ENCODE data around the gene CCDC127. TPM values are rescaled to one million over a fixed set of nuclear protein-coding genes. Genes with fewer than 3 reads are reported as not detected.
"Not testable (repeated sequence)": the region's sequence is repeated elsewhere in the genome, so short reads cannot be mapped to it uniquely, and the experiment has no call there.

The CCDC127 gene
- total RNA-seq, 2 donors from 2014 or later = 8.4 to 9.7 TPM

GRCh38 chr5:228886-229285 is 10.9 kb upstream of the CCDC127 start:
- Mint-ChIP-seq H3K36me3 (ENCODE audit: low read depth) (peaks cover 70% of the 10 kb centered on the region), H3K9me3 (no peaks in the 10 kb centered on the region), H3K4me3 (no peak overlapping the region)

GRCh38 chr5:227375-227774 is 9.4 kb upstream of the CCDC127 start:
- not testable (repeated sequence) for DNase-seq; H3K9me3 ChIP-seq (ENCODE audit: control insufficient read depth, low read length); H3K9ac ChIP-seq (ENCODE audit: extremely low read depth, low read length, poor library complexity, severe bottlenecking); H3K9me3 Mint-ChIP-seq; H3K27me3 Mint-ChIP-seq (ENCODE audit: insufficient read depth); H3K4me1 ChIP-seq (ENCODE audit: control insufficient read depth, insufficient read depth, low read length); H3K27ac ChIP-seq (ENCODE audit: low read depth, low read length); H3K4me1 Mint-ChIP-seq; H3K27me3 ChIP-seq (ENCODE audit: control insufficient read depth, insufficient read depth, low read length, poor library complexity, severe bottlenecking); H3K4me3 ChIP-seq (ENCODE audit: low read length); H3K4me3 Mint-ChIP-seq; H3K27ac Mint-ChIP-seq
- WGBS, 2 experiments (ENCODE audit: insufficient coverage in 1 of 2, insufficient read length in 1 of 2) = 98 to 100% methylated on average over 1 to 6 of the region's 17 CpGs
- H3K36me3 ChIP-seq (ENCODE audit: control insufficient read depth, insufficient read depth, low read length) = peaks cover 49% of the 10 kb centered on the region
- peaks cover 60% of the 10 kb centered on the region for H3K36me3 Mint-ChIP-seq (ENCODE audit: low read depth)

More at GRCh38 chr5:228886-229285, 10.9 kb upstream of the CCDC127 start:
- Histone ChIP-seq H3K4me3 (ENCODE audit: low read length) (no peak overlapping the region), H3K4me1 (ENCODE audit: control insufficient read depth, insufficient read depth, low read length) (no peaks in the 10 kb centered on the region), H3K9me3 (ENCODE audit: control insufficient read depth, low read length) (no peaks in the 10 kb centered on the region), H3K9ac (ENCODE audit: extremely low read depth, low read length, poor library complexity, severe bottlenecking) (no peak overlapping the region), H3K36me3 (ENCODE audit: control insufficient read depth, insufficient read depth, low read length) (peaks cover 56% of the 10 kb centered on the region), H3K27ac (ENCODE audit: low read depth, low read length) (no peak overlapping the region), H3K27me3 (ENCODE audit: control insufficient read depth, insufficient read depth, low read length, poor library complexity, severe bottlenecking) (no peaks in the 10 kb centered on the region)
- H3K4me1 Mint-ChIP-seq = no peaks in the 10 kb centered on the region
- H3K27ac Mint-ChIP-seq = no peak overlapping the region
- no peak for TF ChIP-seq CTCF (conservative IDR thresholded peaks at IDR 0.05)
- H3K27me3 Mint-ChIP-seq (ENCODE audit: insufficient read depth) = no peaks in the 10 kb centered on the region
- 51 to 64% methylated on average over 3 of the region's 3 CpGs for WGBS, 2 experiments (ENCODE audit: insufficient coverage in 1 of 2, insufficient read length in 1 of 2)
- no peak for DNase-seq

- Histone ChIP-seq H3K9ac (ENCODE audit: extremely low read depth, low read length, poor library complexity, severe bottlenecking) (no peak overlapping the region), H3K27me3 (ENCODE audit: control insufficient read depth, insufficient read depth, low read length, poor library complexity, severe bottlenecking) (no peaks in the 10 kb centered on the region), H3K4me3 (ENCODE audit: low read length) (no peak overlapping the region), H3K9me3 (ENCODE audit: control insufficient read depth, low read length) (no peaks in the 10 kb centered on the region), H3K4me1 (ENCODE audit: control insufficient read depth, insufficient read depth, low read length) (no peaks in the 10 kb centered on the region), H3K36me3 (ENCODE audit: control insufficient read depth, insufficient read depth, low read length) (peaks cover 41% of the 10 kb centered on the region), H3K27ac (ENCODE audit: low read depth, low read length) (no peak overlapping the region)
- no peak for TF ChIP-seq CTCF (conservative IDR thresholded peaks at IDR 0.05)
- H3K4me3 Mint-ChIP-seq = no peak overlapping the region
- DNase-seq = no peak
- H3K27ac Mint-ChIP-seq = no peak overlapping the region
- 95% methylated on average over 11 to 14 of the region's 14 CpGs for WGBS, 2 experiments (ENCODE audit: insufficient coverage in 1 of 2, insufficient read length in 1 of 2)
- H3K36me3 Mint-ChIP-seq (ENCODE audit: low read depth) = peaks cover 44% of the 10 kb centered on the region
- H3K27me3 Mint-ChIP-seq (ENCODE audit: insufficient read depth) = no peaks in the 10 kb centered on the region
- no peaks in the 10 kb centered on the region for H3K9me3 Mint-ChIP-seq
- H3K4me1 Mint-ChIP-seq = peaks cover 11% of the 10 kb centered on the region
Observed at GRCh38 chr5:225334-225733, 7.4 kb upstream of the CCDC127 start.

GRCh38 chr5:223791-224190 is 5.8 kb upstream of the CCDC127 start:
- no peaks in the 10 kb centered on the region for H3K27me3 Mint-ChIP-seq (ENCODE audit: insufficient read depth)
- peaks cover 34% of the 10 kb centered on the region for H3K36me3 Mint-ChIP-seq (ENCODE audit: low read depth)
- DNase-seq = no peak
- no peaks in the 10 kb centered on the region for H3K9me3 Mint-ChIP-seq
- H3K27me3 ChIP-seq (ENCODE audit: control insufficient read depth, insufficient read depth, low read length, poor library complexity, severe bottlenecking) = no peaks in the 10 kb centered on the region
- no peak for TF ChIP-seq CTCF (conservative IDR thresholded peaks at IDR 0.05)
- no peak overlapping the region for H3K4me3 Mint-ChIP-seq
- WGBS, 2 experiments (ENCODE audit: insufficient coverage in 1 of 2, insufficient read length in 1 of 2) = 79 to 90% methylated on average over 5 to 6 of the region's 6 CpGs
- H3K27ac Mint-ChIP-seq = no peak overlapping the region
- H3K9me3 ChIP-seq (ENCODE audit: control insufficient read depth, low read length) = no peaks in the 10 kb centered on the region
- H3K4me1 ChIP-seq (ENCODE audit: control insufficient read depth, insufficient read depth, low read length) = no peaks in the 10 kb centered on the region
- H3K9ac ChIP-seq (ENCODE audit: extremely low read depth, low read length, poor library complexity, severe bottlenecking) = no peak overlapping the region
- no peak overlapping the region for H3K4me3 ChIP-seq (ENCODE audit: low read length)
- peaks cover 20% of the 10 kb centered on the region for H3K4me1 Mint-ChIP-seq
- H3K36me3 ChIP-seq (ENCODE audit: control insufficient read depth, insufficient read depth, low read length) = peaks cover 29% of the 10 kb centered on the region
- H3K27ac ChIP-seq (ENCODE audit: low read depth, low read length) = no peak overlapping the region

GRCh38 chr5:222951-223715 is 5.2 kb upstream of the CCDC127 start:
- H3K27ac Mint-ChIP-seq; H3K4me1 ChIP-seq (ENCODE audit: control insufficient read depth, insufficient read depth, low read length); H3K27ac ChIP-seq (ENCODE audit: low read depth, low read length); H3K27me3 ChIP-seq (ENCODE audit: control insufficient read depth, insufficient read depth, low read length, poor library complexity, severe bottlenecking); H3K9ac ChIP-seq (ENCODE audit: extremely low read depth, low read length, poor library complexity, severe bottlenecking); H3K4me3 ChIP-seq (ENCODE audit: low read length); H3K9me3 Mint-ChIP-seq; H3K27me3 Mint-ChIP-seq (ENCODE audit: insufficient read depth); DNase-seq; H3K4me3 Mint-ChIP-seq; H3K9me3 ChIP-seq (ENCODE audit: control insufficient read depth, low read length): not testable (repeated sequence)
- Mint-ChIP-seq H3K4me1 (peaks cover 20% of the 10 kb centered on the region), H3K36me3 (ENCODE audit: low read depth) (peaks cover 29% of the 10 kb centered on the region)
- WGBS, 2 experiments (ENCODE audit: insufficient coverage in 1 of 2, insufficient read length in 1 of 2) = 88 to 100% methylated on average over 3 to 6 of the region's 6 CpGs
- peaks cover 22% of the 10 kb centered on the region for H3K36me3 ChIP-seq (ENCODE audit: control insufficient read depth, insufficient read depth, low read length)
